DOHH2 (cell line): ENCODE results near the gene ASB6.

Source experiments
- EZH2phosphoT487 ChIP-seq: fragments of 200-600 bp; sonication (generic); IDR thresholded peaks from 2 replicates; pipeline ENCODE4 v1.6.1; 2017; ENCODE audit warnings: borderline replicate concordance, mild to moderate bottlenecking, antibody characterized with exemption, low read length, moderate library complexity, mixed read lengths
- TF ChIP-seq, protein P1 (sequence below): fragments of 200-600 bp; sonication (generic); IDR thresholded peaks from one replicate; pipeline ENCODE4 v1.5.1; 2014; ENCODE audit warnings: antibody characterized with exemption, mild to moderate bottlenecking, low read depth, low read length; ENCODE audit not compliant: poor library complexity, severe bottlenecking

DNA sequence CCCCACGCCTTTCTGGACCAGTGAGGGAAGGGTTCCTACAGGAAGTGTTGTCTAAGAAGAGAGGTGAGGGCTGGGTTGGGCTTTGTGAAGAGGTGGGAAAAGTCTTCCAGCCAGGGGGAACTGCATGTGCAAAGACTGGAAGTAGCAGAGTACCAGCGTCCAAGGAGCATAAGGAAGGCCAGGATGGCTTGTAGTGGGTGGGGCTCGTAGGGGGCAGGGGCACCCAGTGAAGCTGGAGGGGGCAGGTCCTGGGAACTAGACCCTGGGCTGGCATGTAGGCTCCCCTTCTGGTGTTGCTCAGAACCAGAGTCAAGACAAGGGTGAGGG, 43.9 kb upstream of the ASB6 start:
- no peak for TF ChIP-seq EZH2phosphoT487
- TF ChIP-seq, protein P1, sequence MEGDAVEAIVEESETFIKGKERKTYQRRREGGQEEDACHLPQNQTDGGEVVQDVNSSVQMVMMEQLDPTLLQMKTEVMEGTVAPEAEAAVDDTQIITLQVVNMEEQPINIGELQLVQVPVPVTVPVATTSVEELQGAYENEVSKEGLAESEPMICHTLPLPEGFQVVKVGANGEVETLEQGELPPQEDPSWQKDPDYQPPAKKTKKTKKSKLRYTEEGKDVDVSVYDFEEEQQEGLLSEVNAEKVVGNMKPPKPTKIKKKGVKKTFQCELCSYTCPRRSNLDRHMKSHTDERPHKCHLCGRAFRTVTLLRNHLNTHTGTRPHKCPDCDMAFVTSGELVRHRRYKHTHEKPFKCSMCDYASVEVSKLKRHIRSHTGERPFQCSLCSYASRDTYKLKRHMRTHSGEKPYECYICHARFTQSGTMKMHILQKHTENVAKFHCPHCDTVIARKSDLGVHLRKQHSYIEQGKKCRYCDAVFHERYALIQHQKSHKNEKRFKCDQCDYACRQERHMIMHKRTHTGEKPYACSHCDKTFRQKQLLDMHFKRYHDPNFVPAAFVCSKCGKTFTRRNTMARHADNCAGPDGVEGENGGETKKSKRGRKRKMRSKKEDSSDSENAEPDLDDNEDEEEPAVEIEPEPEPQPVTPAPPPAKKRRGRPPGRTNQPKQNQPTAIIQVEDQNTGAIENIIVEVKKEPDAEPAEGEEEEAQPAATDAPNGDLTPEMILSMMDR = no peak
